Measurements from ENCODE around the gene ZFAND3.

The ZFAND3 gene

GRCh38 chr6:38092465-38092864, 272.9 kb downstream of the ZFAND3 start:
- DNase-seq (ENCODE audit: extremely low spot score): no peak
- CTCF ChIA-PET: no interaction called here
- POLR2A ChIA-PET: no interaction called here
- TF ChIP-seq BHLHE40 (IDR thresholded peaks at IDR 0.05; ENCODE audit: borderline replicate concordance): no peak
- TF ChIP-seq CTBP1 (IDR thresholded peaks at IDR 0.05; ENCODE audit: borderline replicate concordance): no peak
- TF ChIP-seq L3MBTL2 (conservative IDR thresholded peaks at IDR 0.05): no peak
- no peak for TF ChIP-seq TARDBP (IDR thresholded peaks at IDR 0.05)
- no peak for TF ChIP-seq ELF4 (IDR thresholded peaks at IDR 0.05)
- no peak for TF ChIP-seq ARNT (IDR thresholded peaks at IDR 0.05)
- TF ChIP-seq FOXM1 (IDR thresholded peaks at IDR 0.05; ENCODE audit: borderline replicate concordance): no peak
- TF ChIP-seq HDGF (IDR thresholded peaks at IDR 0.05; ENCODE audit: borderline replicate concordance): no peak
- no peak for TF ChIP-seq PKNOX1 (IDR thresholded peaks at IDR 0.05)
- no peak for TF ChIP-seq SP1 (IDR thresholded peaks at IDR 0.05)
- TF ChIP-seq FOXK2 (IDR thresholded peaks at IDR 0.05): no peak
- no peak for TF ChIP-seq FOXA1 (IDR thresholded peaks at IDR 0.05)

DNA sequence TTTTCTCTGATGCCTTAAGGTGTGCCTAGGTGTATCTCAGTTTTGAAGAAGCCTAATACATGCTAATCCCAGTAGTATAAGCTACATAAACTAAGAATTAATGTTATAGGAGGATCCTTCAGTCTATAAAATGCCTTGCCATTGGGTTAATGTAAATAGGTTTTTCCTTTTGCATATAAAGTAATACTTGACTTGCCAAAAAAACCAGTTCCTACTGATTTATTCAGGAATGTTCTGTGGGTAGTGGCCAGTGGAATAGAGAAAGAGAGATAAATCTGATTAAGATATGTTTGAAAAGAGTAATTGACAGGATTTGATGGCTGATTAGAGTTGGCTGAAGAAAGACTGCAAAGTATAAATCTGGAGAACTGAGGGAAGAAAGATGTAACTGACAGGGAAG, 273.4 kb downstream of the ZFAND3 start:
- no peak for DNase-seq (ENCODE audit: extremely low spot score)
- CTCF ChIA-PET: no interaction called here
- POLR2A ChIA-PET: no interaction called here
- TF ChIP-seq ARNT (IDR thresholded peaks at IDR 0.05) (no peak), PKNOX1 (IDR thresholded peaks at IDR 0.05) (no peak), HDGF (IDR thresholded peaks at IDR 0.05; ENCODE audit: borderline replicate concordance) (no peak), ZNF384 (IDR thresholded peaks at IDR 0.05) (no peak), TARDBP (IDR thresholded peaks at IDR 0.05) (no peak), SP1 (IDR thresholded peaks at IDR 0.05) (no peak), CTBP1 (IDR thresholded peaks at IDR 0.05; ENCODE audit: borderline replicate concordance) (no peak), ELF4 (IDR thresholded peaks at IDR 0.05) (no peak), L3MBTL2 (conservative IDR thresholded peaks at IDR 0.05) (no peak), LEF1 (IDR thresholded peaks at IDR 0.05; ENCODE audit: borderline replicate concordance) (no peak), BHLHE40 (IDR thresholded peaks at IDR 0.05; ENCODE audit: borderline replicate concordance) (no peak), FOXK2 (IDR thresholded peaks at IDR 0.05) (no peak), SUZ12 (IDR thresholded peaks at IDR 0.05) (no peak)

DNA sequence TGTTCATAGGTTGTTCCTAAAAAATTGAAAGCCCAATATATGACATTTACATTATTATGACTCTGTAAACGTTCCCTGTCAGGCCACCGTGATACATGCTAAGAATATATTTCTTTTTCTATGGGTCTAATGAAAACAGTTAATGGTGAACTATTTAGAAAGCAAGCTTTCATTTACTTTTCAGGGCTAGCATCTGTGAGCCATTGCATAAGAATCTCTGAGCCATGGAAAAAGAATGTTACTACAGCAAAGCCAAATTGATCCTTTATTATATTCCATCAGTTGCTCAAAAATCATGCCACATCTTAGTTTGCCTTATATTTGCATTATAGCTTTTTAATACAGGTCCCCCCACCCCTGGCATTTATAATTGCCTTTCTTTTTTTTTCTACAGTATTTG, 275.5 kb downstream of the ZFAND3 start:
- no peak for DNase-seq (ENCODE audit: extremely low spot score)
- CTCF ChIA-PET: no interaction called here
- POLR2A ChIA-PET: no interaction called here
- TF ChIP-seq SP1 (IDR thresholded peaks at IDR 0.05) (no peak), FOXK2 (IDR thresholded peaks at IDR 0.05) (no peak), PKNOX1 (IDR thresholded peaks at IDR 0.05) (no peak), CTBP1 (IDR thresholded peaks at IDR 0.05; ENCODE audit: borderline replicate concordance) (no peak), ELF4 (IDR thresholded peaks at IDR 0.05) (no peak), LEF1 (IDR thresholded peaks at IDR 0.05; ENCODE audit: borderline replicate concordance) (no peak), FOXA1 (IDR thresholded peaks at IDR 0.05) (no peak), ARNT (IDR thresholded peaks at IDR 0.05) (no peak), FOXM1 (IDR thresholded peaks at IDR 0.05; ENCODE audit: borderline replicate concordance) (no peak), BHLHE40 (IDR thresholded peaks at IDR 0.05; ENCODE audit: borderline replicate concordance) (no peak), SUZ12 (IDR thresholded peaks at IDR 0.05) (no peak), L3MBTL2 (conservative IDR thresholded peaks at IDR 0.05) (no peak), HDGF (IDR thresholded peaks at IDR 0.05; ENCODE audit: borderline replicate concordance) (no peak), ZNF384 (IDR thresholded peaks at IDR 0.05) (no peak)

GRCh38 chr6:38099221-38099620, 279.7 kb downstream of the ZFAND3 start:
- CTCF ChIA-PET: interaction anchor here (0.6 kb wide), 1 partner anchor 11 kb away, joined by 3 read pairs; no protein-coding TSS in a partner anchor
- no peak for DNase-seq (ENCODE audit: extremely low spot score)
- TF ChIP-seq SP1 (IDR thresholded peaks at IDR 0.05): no peak
- TF ChIP-seq LEF1 (IDR thresholded peaks at IDR 0.05; ENCODE audit: borderline replicate concordance): no peak
- TF ChIP-seq BHLHE40 (IDR thresholded peaks at IDR 0.05; ENCODE audit: borderline replicate concordance): no peak
- TF ChIP-seq SUZ12 (IDR thresholded peaks at IDR 0.05): no peak
- no peak for TF ChIP-seq ZNF384 (IDR thresholded peaks at IDR 0.05)
- POLR2A ChIA-PET: interaction anchor here (0.6 kb wide), 1 partner anchor 922 kb away, joined by 3 read pairs; no protein-coding TSS in a partner anchor

DNA sequence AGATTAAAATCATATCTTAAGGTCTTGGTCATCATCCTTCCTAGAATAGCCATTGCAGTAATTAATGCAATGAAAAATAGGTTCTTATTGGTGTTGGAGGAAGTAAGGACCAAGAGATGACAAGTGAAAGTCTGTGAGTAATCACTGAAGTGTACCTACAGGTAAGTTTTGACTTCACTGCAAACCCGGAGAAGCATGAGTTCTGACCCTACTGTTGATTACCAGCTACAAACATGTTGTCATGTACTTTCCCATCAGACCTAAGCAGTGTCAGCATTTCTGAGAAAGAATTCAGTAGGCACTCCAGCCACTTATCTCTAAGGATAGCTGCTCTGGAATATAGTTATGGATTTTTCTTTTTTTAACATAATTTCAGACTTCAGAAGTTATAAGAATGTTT, 280.9 kb downstream of the ZFAND3 start:
- ChIA-PET CTCF (no interaction called here), POLR2A (no interaction called here)
- no peak for DNase-seq (ENCODE audit: extremely low spot score)
- TF ChIP-seq ZNF384 (IDR thresholded peaks at IDR 0.05) (no peak), SP1 (IDR thresholded peaks at IDR 0.05) (no peak), BHLHE40 (IDR thresholded peaks at IDR 0.05; ENCODE audit: borderline replicate concordance) (no peak), LEF1 (IDR thresholded peaks at IDR 0.05; ENCODE audit: borderline replicate concordance) (no peak), FOXA1 (IDR thresholded peaks at IDR 0.05) (no peak), HDGF (IDR thresholded peaks at IDR 0.05; ENCODE audit: borderline replicate concordance) (no peak), FOXM1 (IDR thresholded peaks at IDR 0.05; ENCODE audit: borderline replicate concordance) (no peak), ARNT (IDR thresholded peaks at IDR 0.05) (no peak), CTBP1 (IDR thresholded peaks at IDR 0.05; ENCODE audit: borderline replicate concordance) (no peak), SUZ12 (IDR thresholded peaks at IDR 0.05) (no peak), FOXK2 (IDR thresholded peaks at IDR 0.05) (no peak), L3MBTL2 (conservative IDR thresholded peaks at IDR 0.05) (no peak), NFRKB (IDR thresholded peaks at IDR 0.05) (no peak), PKNOX1 (IDR thresholded peaks at IDR 0.05) (no peak), TARDBP (IDR thresholded peaks at IDR 0.05) (no peak), ELF4 (IDR thresholded peaks at IDR 0.05) (no peak)

- CTCF ChIA-PET: interaction anchor here (0.6 kb wide), 1 partner anchor 28 kb away, joined by 5 read pairs; no protein-coding TSS in a partner anchor
- no peak for DNase-seq (ENCODE audit: extremely low spot score)
- POLR2A ChIA-PET: no interaction called here
- TF ChIP-seq HDGF (IDR thresholded peaks at IDR 0.05; ENCODE audit: borderline replicate concordance): no peak
- TF ChIP-seq BHLHE40 (IDR thresholded peaks at IDR 0.05; ENCODE audit: borderline replicate concordance): no peak
- TF ChIP-seq PKNOX1 (IDR thresholded peaks at IDR 0.05): no peak
- TF ChIP-seq ZNF384 (IDR thresholded peaks at IDR 0.05): no peak
- TF ChIP-seq TARDBP (IDR thresholded peaks at IDR 0.05): no peak
- no peak for TF ChIP-seq ARNT (IDR thresholded peaks at IDR 0.05)
- TF ChIP-seq L3MBTL2 (conservative IDR thresholded peaks at IDR 0.05): no peak
- TF ChIP-seq CTBP1 (IDR thresholded peaks at IDR 0.05; ENCODE audit: borderline replicate concordance): no peak
- TF ChIP-seq LEF1 (IDR thresholded peaks at IDR 0.05; ENCODE audit: borderline replicate concordance): no peak
- no peak for TF ChIP-seq NFRKB (IDR thresholded peaks at IDR 0.05)
- no peak for TF ChIP-seq FOXA1 (IDR thresholded peaks at IDR 0.05)
- no peak for TF ChIP-seq SP1 (IDR thresholded peaks at IDR 0.05)
- no peak for TF ChIP-seq FOXK2 (IDR thresholded peaks at IDR 0.05)
- TF ChIP-seq FOXM1 (IDR thresholded peaks at IDR 0.05; ENCODE audit: borderline replicate concordance): no peak
- TF ChIP-seq ELF4 (IDR thresholded peaks at IDR 0.05): no peak
- TF ChIP-seq SUZ12 (IDR thresholded peaks at IDR 0.05): no peak
Observed at GRCh38 chr6:38103921-38104320, 284.4 kb downstream of the ZFAND3 start.
